Activated effector memory CD4-positive, alpha-beta T cell treated with Interleukin-2 at 50 U/mL for 16 hours (primary cell): ENCODE measurements around the gene KCTD21.

ENCODE experiments used
- DNase-seq: peaks from one replicate; pipeline ENCODE4 v3.0.0-alpha.2; 2020

The KCTD21 gene

GRCh38 chr11:78170874-78171549 lies 17.4 kb downstream of the KCTD21 start:
- DNase-seq = no peak

- no peak for DNase-seq
Observed at GRCh38 chr11:78170413-78170812, 18.0 kb downstream of the KCTD21 start.

- no peak for DNase-seq
Observed at GRCh38 chr11:78168539-78169477, 19.6 kb downstream of the KCTD21 start.

GRCh38 chr11:78166855-78167469 lies 21.5 kb downstream of the KCTD21 start:
- DNase-seq = no peak

GRCh38 chr11:78164471-78164870 lies 24.0 kb downstream of the KCTD21 start:
- DNase-seq = no peak

- DNase-seq = no peak
Observed at GRCh38 chr11:78163828-78164227, 24.6 kb downstream of the KCTD21 start.

- DNase-seq = no peak
Observed at GRCh38 chr11:78161962-78162371, 26.5 kb downstream of the KCTD21 start.

GRCh38 chr11:78161346-78161745 lies 27.1 kb downstream of the KCTD21 start:
- no peak for DNase-seq

GRCh38 chr11:78160557-78160956 lies 27.9 kb downstream of the KCTD21 start:
- no peak for DNase-seq

GRCh38 chr11:78158987-78159652 lies 29.3 kb downstream of the KCTD21 start:
- DNase-seq = no peak

- DNase-seq = no peak
Observed at GRCh38 chr11:78156127-78156844, 32.1 kb downstream of the KCTD21 start.

GRCh38 chr11:78151804-78152203 lies 36.6 kb downstream of the KCTD21 start:
- DNase-seq = no peak

- DNase-seq = no peak
Observed at GRCh38 chr11:78150754-78151153, 37.7 kb downstream of the KCTD21 start.

GRCh38 chr11:78150346-78150745 lies 38.1 kb downstream of the KCTD21 start:
- DNase-seq = no peak

GRCh38 chr11:78149646-78150045 lies 38.8 kb downstream of the KCTD21 start:
- no peak for DNase-seq

- DNase-seq = no peak
Observed at GRCh38 chr11:78147807-78148206, 40.6 kb downstream of the KCTD21 start.

GRCh38 chr11:78145511-78146025 lies 42.9 kb downstream of the KCTD21 start:
- DNase-seq = no peak

GRCh38 chr11:78140392-78141077 lies 47.9 kb downstream of the KCTD21 start:
- DNase-seq = no peak

- peak; percentile 97 for DNase-seq
Observed at GRCh38 chr11:78139422-78140391, 48.7 kb downstream of the KCTD21 start, which contains the start of gene ALG8. Gene ALG8, minus strand, starts transcription at chr11:78139626. Its CDS starts 38 bp downstream, at chr11:78139588.
